Non-pigmented ciliary epithelial cell (primary cell): ENCODE results near the gene HDLBP.
"Not testable (repeated sequence)": the region's sequence is repeated elsewhere in the genome, so short reads cannot be mapped to it uniquely, and the experiment has no call there.

ENCODE experiments used
- DNase-seq: peaks from one replicate; pipeline ENCODE4 v3.0.0-alpha.2; 2010; ENCODE audit warnings: low read depth

The HDLBP gene

DNA sequence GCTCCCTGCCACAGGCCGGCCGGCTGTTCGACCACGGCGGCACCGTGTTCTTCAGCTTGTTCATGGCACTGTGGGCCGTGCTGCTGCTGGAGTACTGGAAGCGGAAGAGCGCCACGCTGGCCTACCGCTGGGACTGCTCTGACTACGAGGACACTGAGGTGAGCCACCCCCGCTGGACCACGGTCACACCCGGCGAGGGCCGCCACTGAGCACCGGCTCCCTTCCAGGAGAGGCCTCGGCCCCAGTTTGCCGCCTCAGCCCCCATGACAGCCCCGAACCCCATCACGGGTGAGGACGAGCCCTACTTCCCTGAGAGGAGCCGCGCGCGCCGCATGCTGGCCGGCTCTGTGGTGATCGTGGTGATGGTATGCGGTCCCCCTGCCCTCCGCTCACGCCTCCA lies 106.2 kb downstream of the HDLBP start:
- DNase-seq: no peak

DNA sequence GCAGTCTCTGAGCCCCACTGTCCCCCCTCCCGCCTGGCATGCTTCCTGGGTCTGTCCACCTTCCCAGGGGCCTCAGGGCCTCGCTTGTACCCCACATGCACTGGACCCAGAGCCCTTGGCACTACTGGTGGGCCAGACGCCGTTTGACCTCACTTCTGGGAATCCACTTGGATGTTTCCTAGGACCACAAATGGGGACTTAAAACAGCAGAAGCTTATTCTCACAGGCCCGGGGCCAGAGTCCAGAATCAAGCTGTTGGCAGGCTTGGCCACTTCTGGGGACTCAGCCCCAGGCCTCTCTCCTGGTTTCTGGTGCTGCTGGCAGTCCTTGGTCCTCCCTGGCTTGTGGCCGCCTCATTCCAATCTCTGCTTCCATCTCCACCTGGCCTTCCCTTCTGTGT lies 107.4 kb downstream of the HDLBP start:
- DNase-seq: no peak

- no peak for DNase-seq
Measured at GRCh38 chr2:241207641-241208040, 107.8 kb downstream of the HDLBP start.

GRCh38 chr2:241207151-241207550 lies 108.3 kb downstream of the HDLBP start:
- no peak for DNase-seq

GRCh38 chr2:241205086-241205485 lies 110.4 kb downstream of the HDLBP start:
- DNase-seq: no peak

DNA sequence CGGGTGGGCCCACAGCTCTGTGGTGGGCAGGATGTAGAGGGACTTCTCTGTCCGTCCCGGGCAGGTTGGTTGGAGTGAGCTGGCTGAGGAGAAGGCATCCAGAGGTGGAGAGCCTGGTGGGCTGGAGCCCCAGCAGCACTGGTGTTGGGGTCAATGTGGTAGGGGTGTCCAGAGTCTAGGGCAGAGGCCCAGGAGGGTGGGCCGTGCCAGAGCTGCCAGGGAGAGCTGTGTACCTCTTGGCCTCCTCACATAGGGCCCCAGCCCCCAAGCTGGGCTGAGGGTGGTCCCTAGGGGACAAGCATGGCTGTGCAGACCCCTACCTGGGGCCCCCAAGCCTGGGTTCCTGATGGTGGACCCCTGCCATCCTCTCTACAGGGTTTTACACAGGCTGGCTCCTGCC lies 111.0 kb downstream of the HDLBP start:
- DNase-seq: no peak

GRCh38 chr2:241204010-241204384 lies 111.5 kb downstream of the HDLBP start:
- DNase-seq: no peak

- DNase-seq: no peak
Measured at GRCh38 chr2:241203218-241204009, 112.1 kb downstream of the HDLBP start.

DNA sequence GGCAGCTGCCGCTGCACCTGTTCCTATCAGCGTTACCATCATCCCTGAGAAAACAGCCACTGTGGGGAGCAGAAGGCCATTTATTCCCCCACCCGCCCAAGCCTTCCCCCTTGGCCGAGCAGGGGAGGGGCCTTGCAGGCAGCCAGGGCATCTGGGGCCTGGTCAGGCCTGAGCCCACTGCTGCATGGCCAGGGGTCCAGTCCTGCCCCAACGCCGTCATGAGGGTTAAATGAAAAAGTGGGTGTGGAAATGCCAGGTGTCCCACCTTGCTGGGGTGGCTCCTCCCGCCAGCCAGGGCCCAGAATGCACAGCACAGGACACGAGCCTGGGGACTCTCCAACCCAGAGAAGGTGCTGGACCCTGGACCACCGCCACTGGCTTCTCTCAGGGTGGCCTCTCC lies 112.8 kb downstream of the HDLBP start:
- no peak for DNase-seq

GRCh38 chr2:241202268-241202585 lies 113.2 kb downstream of the HDLBP start:
- DNase-seq: no peak

GRCh38 chr2:241201445-241202267 lies 113.8 kb downstream of the HDLBP start:
- DNase-seq: no peak

- DNase-seq: no peak
Measured at GRCh38 chr2:241200822-241201395, 114.6 kb downstream of the HDLBP start.

GRCh38 chr2:241199897-241200821 lies 115.3 kb downstream of the HDLBP start:
- DNase-seq: no peak

GRCh38 chr2:241199286-241199685 lies 116.2 kb downstream of the HDLBP start:
- no peak for DNase-seq

- no peak for DNase-seq
Measured at GRCh38 chr2:241198381-241199279, 116.8 kb downstream of the HDLBP start.

GRCh38 chr2:241197947-241198346 lies 117.5 kb downstream of the HDLBP start:
- no peak for DNase-seq

GRCh38 chr2:241197246-241197645 lies 118.2 kb downstream of the HDLBP start:
- not testable (repeated sequence) for DNase-seq

GRCh38 chr2:241195506-241196130 lies 119.9 kb downstream of the HDLBP start:
- DNase-seq: no peak

DNA sequence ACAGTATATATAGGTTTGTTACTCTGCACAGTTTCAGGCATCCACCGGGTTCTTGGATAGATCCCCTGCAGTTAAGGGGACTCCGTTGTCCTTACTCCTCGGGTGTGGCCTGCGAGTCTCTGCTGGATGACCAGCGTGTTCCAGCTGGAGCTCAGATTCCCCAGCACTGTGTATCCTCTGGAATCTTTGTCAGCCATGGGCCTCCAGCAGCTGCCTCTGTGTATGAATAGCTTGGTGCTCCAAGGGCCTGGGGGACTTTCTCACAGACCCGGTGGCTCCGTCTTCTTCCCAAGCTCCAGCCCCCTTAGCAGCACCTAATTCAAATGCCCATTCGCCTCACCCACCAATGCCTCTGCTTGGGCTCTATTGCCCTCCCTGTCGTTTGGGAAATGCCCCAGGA lies 120.7 kb downstream of the HDLBP start:
- DNase-seq: no peak

DNA sequence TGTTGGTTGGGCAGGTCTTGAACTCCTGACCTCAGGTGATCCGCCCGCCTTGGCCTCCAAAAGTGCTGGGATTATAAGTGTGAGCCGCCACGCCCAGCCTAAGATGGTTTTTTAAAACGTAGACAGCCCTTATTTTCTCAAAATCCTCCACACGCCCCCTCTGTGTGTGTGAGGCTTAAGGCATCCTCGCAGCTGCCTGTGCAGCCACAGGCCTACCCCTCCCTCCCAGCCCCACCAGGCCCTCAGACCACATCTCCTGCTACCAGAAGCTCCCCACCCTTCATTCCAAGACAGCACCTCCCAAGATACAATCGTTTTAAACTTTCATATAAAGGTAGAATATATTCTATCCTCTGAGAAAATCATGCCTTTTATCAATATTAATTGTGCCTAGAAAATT lies 122.2 kb downstream of the HDLBP start:
- no peak for DNase-seq

- DNase-seq: no peak
Measured at GRCh38 chr2:241191081-241191480, 124.4 kb downstream of the HDLBP start.
